IMR-90 (cell line): ENCODE data around the gene NPC1. TPM values are rescaled to one million over a fixed set of nuclear protein-coding genes. Genes with fewer than 3 reads are reported as not detected.

Experiments
- ATAC-seq: fragments of 200-7000 bp; cut with Tn5 transposase; 2 replicates; pipeline ENCODE4 v1.9.1; 2020; ENCODE audit warnings: low read depth, mild to moderate bottlenecking, moderate library complexity
- BruUV-seq: library from RNA; stranded (reverse); fragments of 400-500 nt; replicated peaks from 2 replicates; lab custom pipeline; 2021; lab: Mats Ljungman, UMichigan
- CTCF ChIA-PET: fragments of 300-600 bp; formaldehyde crosslinking; extraction: SDS; loops from one replicate; lab custom pipeline; 2021; ENCODE audit warnings: antibody characterized with exemption; lab: Yijun Ruan, JAX
- POLR2A ChIA-PET: fragments of 300-600 bp; sonication (Branson Sonifier 250); formaldehyde crosslinking; loops from one replicate; lab custom pipeline; 2022; ENCODE audit warnings: antibody characterized with exemption; ENCODE audit not compliant: unreplicated experiment; lab: Charles Lee
- DNase-seq: peaks from one replicate; pipeline ENCODE4 v3.0.0; 2013
- H2AFZ ChIP-seq: replicated peaks from 2 replicates; pipeline ENCODE3; 2013; ENCODE audit warnings: low read length, mild to moderate bottlenecking; ENCODE audit not compliant: poor library complexity
- H2AK5ac ChIP-seq: 2 replicates; pipeline ENCODE4 v1.6.1; 2013; ENCODE audit warnings: low read depth, low read length, inconsistent platforms
- H2AK9ac ChIP-seq: replicated peaks from 2 replicates; pipeline ENCODE3; 2013; ENCODE audit warnings: mild to moderate bottlenecking, low read depth, low read length, moderate library complexity; ENCODE audit not compliant: poor library complexity
- H2BK120ac ChIP-seq: 2 replicates; pipeline ENCODE4 v1.6.1; 2013; ENCODE audit warnings: low read depth, low read length, inconsistent platforms
- H2BK15ac ChIP-seq: 3 replicates; pipeline ENCODE4 v1.6.1; 2013; ENCODE audit warnings: low read depth, low read length, inconsistent platforms
- H2BK20ac ChIP-seq: 2 replicates; pipeline ENCODE4 v1.6.1; 2013; ENCODE audit warnings: low read depth, mild to moderate bottlenecking, inconsistent platforms, low read length, moderate library complexity
- H2BK5ac ChIP-seq: 2 replicates; pipeline ENCODE4 v1.6.1; 2013; ENCODE audit warnings: mild to moderate bottlenecking, low read depth, low read length, inconsistent platforms; ENCODE audit not compliant: poor library complexity, severe bottlenecking
- H3K14ac ChIP-seq: replicated peaks from 2 replicates; pipeline ENCODE4 v1.6.1; 2013; ENCODE audit warnings: low read depth, low read length, inconsistent platforms
- H3K18ac ChIP-seq: 2 replicates; pipeline ENCODE4 v1.6.1; 2013; ENCODE audit warnings: low read depth, low read length, control low read depth
- H3K23ac ChIP-seq: 2 replicates; pipeline ENCODE4 v1.6.1; 2013; ENCODE audit warnings: low read depth, low read length, inconsistent platforms
- H3K27ac ChIP-seq: 2 replicates; pipeline ENCODE4 v1.5.1; 2013; ENCODE audit warnings: mild to moderate bottlenecking, control low read depth, low read length; ENCODE audit not compliant: insufficient read depth
- H3K27me3 ChIP-seq: 2 replicates; pipeline ENCODE4 v1.6.1; 2013; ENCODE audit warnings: low read length; ENCODE audit not compliant: control insufficient read depth, insufficient read depth
- H3K36me3 ChIP-seq: 2 replicates; pipeline ENCODE4 v1.6.1; 2013; ENCODE audit warnings: low read length, mixed read lengths; ENCODE audit not compliant: control insufficient read depth, insufficient read depth
- H3K4ac ChIP-seq: 2 replicates; pipeline ENCODE4 v1.6.1; 2013; ENCODE audit warnings: low read depth, low read length, inconsistent platforms
- H3K4me1 ChIP-seq: 2 replicates; pipeline ENCODE4 v1.6.1; 2013; ENCODE audit warnings: low read length, mixed read lengths; ENCODE audit not compliant: control insufficient read depth, insufficient read depth
- H3K4me2 ChIP-seq: 2 replicates; pipeline ENCODE4 v1.6.1; 2013; ENCODE audit warnings: low read depth, mild to moderate bottlenecking, control low read depth, low read length, moderate library complexity
- H3K4me3 ChIP-seq: 2 replicates; pipeline ENCODE4 v1.5.1; 2013; ENCODE audit warnings: low read depth, mild to moderate bottlenecking, control low read depth, low read length, moderate library complexity; ENCODE audit not compliant: insufficient read depth
- H3K56ac ChIP-seq: 2 replicates; pipeline ENCODE4 v1.6.1; 2013; ENCODE audit warnings: low read length, inconsistent platforms; ENCODE audit not compliant: insufficient read depth; ENCODE audit errors: extremely low read depth
- H3K79me1 ChIP-seq, 2 experiments: 2 replicates each; pipeline ENCODE4 v1.6.1; 2013; ENCODE audit warnings: low read length in 2 of 2, inconsistent platforms in 1 of 2, low read depth in 1 of 2
- H3K9ac ChIP-seq: 2 replicates; pipeline ENCODE4 v1.6.1; 2013; ENCODE audit warnings: low read depth, low read length, control low read depth
- H3K9me1 ChIP-seq: 2 replicates; pipeline ENCODE4 v1.6.1; 2013; ENCODE audit warnings: low read length, inconsistent platforms; ENCODE audit not compliant: insufficient read depth
- H3K9me3 ChIP-seq: 2 replicates; pipeline ENCODE4 v1.6.1; 2013; ENCODE audit warnings: low read length; ENCODE audit not compliant: control insufficient read depth, insufficient read depth
- H4K20me1 ChIP-seq: 2 replicates; pipeline ENCODE4 v1.6.1; 2013; ENCODE audit warnings: low read length, inconsistent platforms; ENCODE audit not compliant: insufficient read depth
- H4K5ac ChIP-seq: 2 replicates; pipeline ENCODE4 v1.6.1; 2013; ENCODE audit warnings: mild to moderate bottlenecking, low read depth, low read length, control low read depth
- H4K8ac ChIP-seq, 2 experiments: 2 replicates each; pipeline ENCODE4 v1.6.1; 2013; ENCODE audit warnings: low read depth in 2 of 2, low read length in 2 of 2, control low read depth in 1 of 2, inconsistent platforms in 1 of 2
- H4K91ac ChIP-seq: 2 replicates; pipeline ENCODE4 v1.6.1; 2013; ENCODE audit warnings: low read depth, low read length, inconsistent platforms; ENCODE audit not compliant: insufficient read depth
- BHLHE40 ChIP-seq: fragments of 150-350 bp; IDR thresholded peaks from 2 replicates; pipeline ENCODE4 v1.6.1; 2016; ENCODE audit warnings: mild to moderate bottlenecking, low read depth, low read length
- CEBPB ChIP-seq: IDR thresholded peaks from 2 replicates; pipeline ENCODE4 v1.6.1; 2012; ENCODE audit warnings: low read depth, low read length, improper control_type of control experiment
- CHD1 ChIP-seq: IDR thresholded peaks from 2 replicates; pipeline ENCODE4 v1.6.1; 2012; ENCODE audit warnings: low read depth, low read length, improper control_type of control experiment
- ELK1 ChIP-seq: fragments of 150-350 bp; IDR thresholded peaks from 2 replicates; pipeline ENCODE4 v1.6.1; 2016; ENCODE audit warnings: low read depth, mild to moderate bottlenecking, low read length, moderate library complexity, borderline replicate concordance
- MAFK ChIP-seq: IDR thresholded peaks from 2 replicates; pipeline ENCODE4 v1.6.1; 2012; ENCODE audit warnings: low read depth, low read length, improper control_type of control experiment
- MAZ ChIP-seq: IDR thresholded peaks from 2 replicates; pipeline ENCODE4 v1.6.1; 2012; ENCODE audit warnings: low read depth, mild to moderate bottlenecking, low read length, improper control_type of control experiment, moderate library complexity, borderline replicate concordance
- MXI1 ChIP-seq: IDR thresholded peaks from 2 replicates; pipeline ENCODE4 v1.6.1; 2012; ENCODE audit warnings: low read depth, mild to moderate bottlenecking, low read length, moderate library complexity, borderline replicate concordance
- NFE2L2 ChIP-seq: fragments of 150-350 bp; IDR thresholded peaks from 2 replicates; pipeline ENCODE4 v1.6.1; 2016; ENCODE audit warnings: low read depth, mild to moderate bottlenecking, low read length
- POLR2A ChIP-seq: IDR thresholded peaks from 2 replicates; pipeline ENCODE4 v1.6.1; 2012; ENCODE audit warnings: mild to moderate bottlenecking, low read depth, low read length
- RAD21 ChIP-seq: IDR thresholded peaks from 2 replicates; pipeline ENCODE4 v1.6.1; 2012; ENCODE audit warnings: low read length, improper control_type of control experiment
- RCOR1 ChIP-seq: IDR thresholded peaks from 2 replicates; pipeline ENCODE4 v1.6.1; 2012; ENCODE audit warnings: mild to moderate bottlenecking, low read length, improper control_type of control experiment; ENCODE audit not compliant: insufficient replicate concordance
- RFX5 ChIP-seq: IDR thresholded peaks from 2 replicates; pipeline ENCODE4 v1.8.0; 2012; ENCODE audit warnings: low read depth, mild to moderate bottlenecking, low read length, moderate library complexity
- SMC3 ChIP-seq: fragments of 150-350 bp; IDR thresholded peaks from 2 replicates; pipeline ENCODE4 v1.6.1; 2016; ENCODE audit warnings: low read depth, mild to moderate bottlenecking, antibody characterized with exemption, low read length, moderate library complexity
- WGBS, 2 experiments: methylation state at CpG; one replicate each; pipeline versions ENCODE4 v1.1.5 to v1.1.7; 2013; ENCODE audit warnings: missing lambda C conversion rate in 2 of 2; ENCODE audit not compliant: insufficient read length in 1 of 2; ENCODE audit errors: extremely low coverage in 2 of 2; 5-methylcytosine and 5-hydroxymethylcytosine counted together
- dilution Hi-C: fragments of 300-500 bp; cut with HindIII; formaldehyde crosslinking; loops from one replicate; pipeline ENCODE4 v1.14.3; 2018; ENCODE audit warnings: low sequenced_read_pairs; ENCODE audit not compliant: unreplicated experiment
- in situ Hi-C: fragments of 300-500 bp; cut with MboI; formaldehyde crosslinking; loops from 3 replicates; pipeline ENCODE4 v1.14.3; 2019; ENCODE audit warnings: low sequenced_read_pairs, inconsistent platforms, mixed read lengths
- intact Hi-C: fragments of 100-400 bp; cut with micrococcal nuclease; formaldehyde crosslinking; loops from 2 replicates; pipeline ENCODE4 v1.10.0; 2022
- polyA plus RNA-seq, 3 experiments: library from polyadenylated mRNA; depleted of rRNA; stranded (reverse); fragments of >200 nt; gene quantifications; 2 replicates each; pipeline ENCODE4 v1.2.3, GENCODE V29; 2012; ENCODE audit warnings: low replicate concordance in 1 of 3
- total RNA-seq: library from RNA; depleted of rRNA; stranded (reverse); fragments of >200 nt; gene quantifications from 2 replicates; pipeline ENCODE4 v1.2.3, GENCODE V29; 2012
- TF ChIP-seq, protein P1 (sequence below): conservative IDR thresholded peaks from 2 replicates; pipeline ENCODE4 v1.5.1; 2012; ENCODE audit warnings: mild to moderate bottlenecking, low read depth, low read length, improper control_type of control experiment
- TF ChIP-seq, protein P2 (sequence below): fragments of 150-350 bp; IDR thresholded peaks from 2 replicates; pipeline ENCODE4 v1.6.1; 2017; ENCODE audit warnings: mild to moderate bottlenecking, antibody characterized with exemption, low read length, low read depth

Gene NPC1
- total and polyA plus RNA-seq, 2 of the 4 experiments (the other 2 are of a cell fraction) = 7.5 to 7.9 TPM

DNA sequence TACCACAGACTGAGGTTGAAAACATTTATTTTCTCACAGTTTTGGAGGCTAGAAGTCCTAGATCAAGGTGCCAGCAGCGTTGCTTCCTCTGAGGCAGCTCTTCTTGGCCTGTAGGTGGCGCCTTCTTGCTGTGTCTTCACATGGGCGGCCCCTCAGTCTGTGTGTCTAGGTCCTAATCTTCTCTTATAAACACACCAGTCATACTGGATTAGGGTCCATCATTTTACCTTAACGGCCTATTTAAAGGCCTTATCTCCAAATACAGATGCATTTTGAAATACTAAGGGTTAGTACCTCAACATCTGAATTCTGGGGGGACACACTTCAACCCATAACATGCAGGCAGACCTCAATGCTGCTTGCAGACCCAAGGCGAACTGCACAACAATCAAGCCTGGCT lies 87.4 kb downstream of the NPC1 start:
- Histone ChIP-seq H2BK5ac (no peak overlapping the region), H4K91ac (no peak overlapping the region), H3K36me3 (no peaks in the 10 kb centered on the region), H4K5ac (peak overlapping the region; percentile 2; the same call in 1 of the 2 replicates), H3K9me3 (no peaks in the 10 kb centered on the region), H3K23ac (no peak overlapping the region), H3K9ac (no peak overlapping the region), H2BK20ac (peak overlapping the region; percentile 63; the same call in 1 of the 2 replicates), H3K9me1 (peaks cover 8% of the 10 kb centered on the region), H3K4ac (peak overlapping the region; percentile 32; the same call in 1 of the 2 replicates), H3K14ac (no peak overlapping the region), H3K56ac (no peak overlapping the region), H3K4me2 (peak overlapping the region; percentile 19; the same call in 1 of the 2 replicates), H3K79me1 (peaks cover 2 to 11% of the 10 kb centered on the region in 2 experiments; a peak in 3 of 4 replicates), H2AK5ac (no peak overlapping the region), H3K27ac (no peak overlapping the region), H2AFZ (peak overlapping the region; percentile 72), H3K4me1 (peaks cover 8% of the 10 kb centered on the region), H3K27me3 (no peaks in the 10 kb centered on the region), H3K4me3 (no peak overlapping the region), H4K8ac (peak overlapping the region in 1 of 2 experiments; percentile 69; a peak in 1 of 4 replicates), H2BK120ac (no peak overlapping the region), H3K18ac (no peak overlapping the region), H4K20me1 (no peaks in the 10 kb centered on the region), H2AK9ac (no peak overlapping the region), H2BK15ac (no peak overlapping the region)
- POLR2A ChIA-PET = no interaction called here
- CTCF ChIA-PET = interaction anchor here (0.7 to 0.9 kb wide), 4 partner anchors 9 to 82 kb away, joined by 3 to 5 read pairs (median 3); no protein-coding TSS in a partner anchor
- intact Hi-C loops = loop anchor here (5.0 kb wide), 1 partner anchor 203 kb away; no protein-coding TSS in a partner anchor
- 0% methylated on average over 3 of the region's 5 CpGs; no CpG with 5 or more reads in 1 of the 2 experiments for WGBS, 2 experiments
- no TSS peak for BruUV-seq
- DNase-seq = peak; percentile 74
- TF ChIP-seq POLR2A = no peak
- TF ChIP-seq ELK1 = no peak
- TF ChIP-seq SMC3 = peak; percentile 60
- no peak for TF ChIP-seq CHD1
- TF ChIP-seq MAZ = no peak
- TF ChIP-seq, protein P1, sequence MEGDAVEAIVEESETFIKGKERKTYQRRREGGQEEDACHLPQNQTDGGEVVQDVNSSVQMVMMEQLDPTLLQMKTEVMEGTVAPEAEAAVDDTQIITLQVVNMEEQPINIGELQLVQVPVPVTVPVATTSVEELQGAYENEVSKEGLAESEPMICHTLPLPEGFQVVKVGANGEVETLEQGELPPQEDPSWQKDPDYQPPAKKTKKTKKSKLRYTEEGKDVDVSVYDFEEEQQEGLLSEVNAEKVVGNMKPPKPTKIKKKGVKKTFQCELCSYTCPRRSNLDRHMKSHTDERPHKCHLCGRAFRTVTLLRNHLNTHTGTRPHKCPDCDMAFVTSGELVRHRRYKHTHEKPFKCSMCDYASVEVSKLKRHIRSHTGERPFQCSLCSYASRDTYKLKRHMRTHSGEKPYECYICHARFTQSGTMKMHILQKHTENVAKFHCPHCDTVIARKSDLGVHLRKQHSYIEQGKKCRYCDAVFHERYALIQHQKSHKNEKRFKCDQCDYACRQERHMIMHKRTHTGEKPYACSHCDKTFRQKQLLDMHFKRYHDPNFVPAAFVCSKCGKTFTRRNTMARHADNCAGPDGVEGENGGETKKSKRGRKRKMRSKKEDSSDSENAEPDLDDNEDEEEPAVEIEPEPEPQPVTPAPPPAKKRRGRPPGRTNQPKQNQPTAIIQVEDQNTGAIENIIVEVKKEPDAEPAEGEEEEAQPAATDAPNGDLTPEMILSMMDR = peak; percentile 79
- no peak for TF ChIP-seq RFX5
- TF ChIP-seq RCOR1 = no peak
- TF ChIP-seq, protein P2, sequence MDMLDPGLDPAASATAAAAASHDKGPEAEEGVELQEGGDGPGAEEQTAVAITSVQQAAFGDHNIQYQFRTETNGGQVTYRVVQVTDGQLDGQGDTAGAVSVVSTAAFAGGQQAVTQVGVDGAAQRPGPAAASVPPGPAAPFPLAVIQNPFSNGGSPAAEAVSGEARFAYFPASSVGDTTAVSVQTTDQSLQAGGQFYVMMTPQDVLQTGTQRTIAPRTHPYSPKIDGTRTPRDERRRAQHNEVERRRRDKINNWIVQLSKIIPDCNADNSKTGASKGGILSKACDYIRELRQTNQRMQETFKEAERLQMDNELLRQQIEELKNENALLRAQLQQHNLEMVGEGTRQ = no peak
- TF ChIP-seq CEBPB = no peak
- no peak for TF ChIP-seq NFE2L2
- TF ChIP-seq BHLHE40 = no peak
- TF ChIP-seq MAFK = no peak
- TF ChIP-seq RAD21 = peak; percentile 72
- no peak for TF ChIP-seq MXI1
- ATAC-seq = peak; percentile 25; the same call in 1 of the 2 replicates
- dilution Hi-C loops = no loop called here
- in situ Hi-C loops = no loop called here
